Neural progenitor cell (in vitro differentiated cells): ENCODE measurements around the gene NES. TPM values are rescaled to one million over a fixed set of nuclear protein-coding genes. Genes with fewer than 3 reads are reported as not detected.

Experiments used
- DNase-seq: peaks from one replicate; pipeline ENCODE4 v3.0.0-alpha.2; 2016; ENCODE audit warnings: low spot score
- H2AFZ ChIP-seq: fragments of 200-600 bp; sonication (generic); replicated peaks from 2 replicates; pipeline ENCODE4 v1.6.1; 2016; ENCODE audit warnings: antibody characterized with exemption
- H3F3A ChIP-seq: fragments of 200-600 bp; sonication (generic); 2 replicates; pipeline ENCODE4 v1.6.1; 2016; ENCODE audit warnings: antibody characterized with exemption, low read depth
- H3K27ac ChIP-seq: fragments of 200-600 bp; sonication (generic); 2 replicates; pipeline ENCODE4 v1.5.1; 2016; ENCODE audit warnings: mild to moderate bottlenecking
- H3K27me3 ChIP-seq: fragments of 200-600 bp; sonication (generic); 2 replicates; pipeline ENCODE4 v1.6.1; 2016; ENCODE audit warnings: mild to moderate bottlenecking, moderate library complexity
- H3K36me3 ChIP-seq: fragments of 200-600 bp; sonication (generic); 2 replicates; pipeline ENCODE4 v1.5.1; 2016
- H3K4me1 ChIP-seq: fragments of 200-600 bp; sonication (generic); 2 replicates; pipeline ENCODE4 v1.6.1; 2016; ENCODE audit warnings: mixed run types
- H3K4me2 ChIP-seq: fragments of 200-600 bp; sonication (generic); 2 replicates; pipeline ENCODE4 v1.6.1; 2016
- H3K4me3 ChIP-seq: fragments of 200-600 bp; sonication (generic); 2 replicates; pipeline ENCODE4 v1.5.1; 2016
- H3K79me2 ChIP-seq: fragments of 200-600 bp; sonication (generic); 2 replicates; pipeline ENCODE4 v1.6.1; 2016; ENCODE audit warnings: low read depth
- H3K9ac ChIP-seq: fragments of 200-600 bp; sonication (generic); 2 replicates; pipeline ENCODE4 v1.6.1; 2016
- H3K9me3 ChIP-seq: fragments of 200-600 bp; sonication (generic); 2 replicates; pipeline ENCODE4 v1.5.1; 2016; ENCODE audit warnings: low read depth
- H4K20me1 ChIP-seq: fragments of 200-600 bp; sonication (generic); 2 replicates; pipeline ENCODE4 v1.6.1; 2016; ENCODE audit warnings: low read depth
- H3K27ac Mint-ChIP-seq: 3 replicates; pipeline ENCODE4 v1.8.0; 2021; ENCODE audit warnings: mixed read lengths
- H3K27me3 Mint-ChIP-seq: 2 replicates; pipeline ENCODE4 v1.8.0; 2022; ENCODE audit warnings: low read depth, mild to moderate bottlenecking, inconsistent platforms, moderate library complexity, mixed read lengths; ENCODE audit not compliant: insufficient read depth
- H3K36me3 Mint-ChIP-seq: 3 replicates; pipeline ENCODE4 v1.8.0; 2021; ENCODE audit warnings: mixed read lengths
- H3K4me1 Mint-ChIP-seq: 3 replicates; pipeline ENCODE4 v1.8.0; 2021; ENCODE audit warnings: mixed read lengths
- H3K4me3 Mint-ChIP-seq: 3 replicates; pipeline ENCODE4 v1.8.0; 2021; ENCODE audit warnings: mild to moderate bottlenecking, moderate library complexity, mixed read lengths
- H3K9me3 Mint-ChIP-seq: 3 replicates; pipeline ENCODE4 v1.8.0; 2020; ENCODE audit warnings: mixed read lengths
- EZH2 ChIP-seq: fragments of 200-600 bp; sonication (generic); IDR thresholded peaks from 2 replicates; pipeline ENCODE4 v1.6.1; 2017; ENCODE audit warnings: antibody characterized with exemption, mild to moderate bottlenecking, moderate library complexity
- EZH2phosphoT487 ChIP-seq: fragments of 200-600 bp; sonication (generic); IDR thresholded peaks from 2 replicates; pipeline ENCODE4 v1.6.1; 2017; ENCODE audit warnings: antibody characterized with exemption
- total RNA-seq: library from RNA; depleted of rRNA; stranded (reverse); fragments of >200 nt; gene quantifications from 2 replicates; pipeline ENCODE4 v1.2.3, GENCODE V29; 2015; ENCODE audit warnings: low replicate concordance
- TF ChIP-seq, protein P1 (sequence below): fragments of 200-600 bp; sonication (generic); IDR thresholded peaks from 2 replicates; pipeline ENCODE4 v1.5.1; 2017; ENCODE audit warnings: antibody characterized with exemption, mild to moderate bottlenecking

Gene NES
- total RNA-seq, 1 donor from 2014 or later = 83.8 TPM

DNA sequence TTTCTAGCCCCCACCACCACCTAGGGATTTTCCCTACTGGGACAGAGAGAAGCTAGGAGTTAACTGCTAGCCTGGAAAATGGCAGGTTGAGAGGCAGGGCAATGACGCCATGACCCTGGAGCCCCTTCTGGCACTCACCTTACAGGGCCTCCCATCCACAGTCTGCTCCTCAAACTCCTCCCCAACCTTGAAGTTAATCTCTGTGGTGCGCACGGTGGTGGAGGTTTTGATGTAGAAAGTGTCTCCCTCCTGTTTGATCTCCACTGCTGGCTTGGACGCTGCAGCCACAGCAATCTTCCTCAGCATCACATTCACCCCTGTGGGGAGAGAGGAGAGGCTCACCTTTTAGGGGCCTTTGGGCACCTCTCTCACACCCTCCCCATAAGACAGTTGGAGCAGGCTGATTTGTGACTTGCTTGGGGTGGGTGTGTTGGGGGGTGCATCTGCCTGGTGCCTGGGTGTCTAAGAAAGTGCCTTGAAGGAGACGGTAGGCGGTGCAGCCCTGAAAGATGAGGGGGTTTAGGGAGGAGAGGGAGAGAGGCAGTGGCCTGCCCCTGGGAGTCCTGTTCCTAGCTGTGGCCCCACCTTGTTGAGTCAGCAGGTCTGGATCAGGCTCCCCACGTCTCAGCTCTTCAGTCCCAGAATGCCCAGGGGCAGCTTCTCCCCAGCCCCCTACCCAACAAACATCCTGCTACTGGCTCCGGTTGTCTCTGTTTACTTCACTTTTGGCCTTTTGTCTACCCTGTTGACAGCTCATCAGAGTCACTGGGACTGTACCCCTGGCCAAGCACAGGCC is 23.7 kb upstream of the NES start:
- Mint-ChIP-seq H3K4me3 (peak overlapping the region; percentile 33), H3K27ac (no peak overlapping the region)

DNA sequence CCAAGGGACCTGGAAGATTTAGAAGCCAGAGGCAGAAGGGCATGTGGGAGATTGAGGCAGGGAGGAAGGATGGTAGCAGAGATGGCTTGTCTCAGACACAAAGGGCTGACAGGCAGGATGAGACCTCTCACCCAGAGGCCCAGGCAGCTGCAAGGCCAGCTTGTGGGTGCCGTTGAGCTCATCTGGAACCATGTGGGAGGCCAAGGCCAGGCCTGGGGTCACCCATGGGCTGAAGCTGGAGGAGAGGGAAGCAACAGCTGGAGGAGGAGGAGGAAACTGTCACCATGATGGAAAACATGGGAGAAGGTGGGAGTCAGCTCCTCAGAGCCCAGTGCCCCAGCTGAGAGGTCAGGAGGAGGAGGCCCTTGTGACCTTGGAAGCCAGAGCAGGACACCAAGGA is 21.8 kb upstream of the NES start:
- no peak overlapping the region for H3K4me3 Mint-ChIP-seq
- Histone ChIP-seq H3K4me1 (peaks cover 23% of the 10 kb centered on the region), H4K20me1 (peaks cover 33% of the 10 kb centered on the region)

More for the DNA sequence above, 23.7 kb upstream of the NES start:
- Histone ChIP-seq H3K36me3 (no peaks in the 10 kb centered on the region), H3K79me2 (peaks cover 35% of the 10 kb centered on the region), H3F3A (peaks cover 34% of the 10 kb centered on the region), H3K9me3 (no peaks in the 10 kb centered on the region), H3K9ac (no peak overlapping the region), H2AFZ (no peak overlapping the region), H4K20me1 (peaks cover 39% of the 10 kb centered on the region), H3K4me2 (no peak overlapping the region), H3K27me3 (peaks cover 16% of the 10 kb centered on the region), H3K4me3 (no peak overlapping the region), H3K27ac (no peak overlapping the region), H3K4me1 (peaks cover 20% of the 10 kb centered on the region)
- TF ChIP-seq, protein P1, sequence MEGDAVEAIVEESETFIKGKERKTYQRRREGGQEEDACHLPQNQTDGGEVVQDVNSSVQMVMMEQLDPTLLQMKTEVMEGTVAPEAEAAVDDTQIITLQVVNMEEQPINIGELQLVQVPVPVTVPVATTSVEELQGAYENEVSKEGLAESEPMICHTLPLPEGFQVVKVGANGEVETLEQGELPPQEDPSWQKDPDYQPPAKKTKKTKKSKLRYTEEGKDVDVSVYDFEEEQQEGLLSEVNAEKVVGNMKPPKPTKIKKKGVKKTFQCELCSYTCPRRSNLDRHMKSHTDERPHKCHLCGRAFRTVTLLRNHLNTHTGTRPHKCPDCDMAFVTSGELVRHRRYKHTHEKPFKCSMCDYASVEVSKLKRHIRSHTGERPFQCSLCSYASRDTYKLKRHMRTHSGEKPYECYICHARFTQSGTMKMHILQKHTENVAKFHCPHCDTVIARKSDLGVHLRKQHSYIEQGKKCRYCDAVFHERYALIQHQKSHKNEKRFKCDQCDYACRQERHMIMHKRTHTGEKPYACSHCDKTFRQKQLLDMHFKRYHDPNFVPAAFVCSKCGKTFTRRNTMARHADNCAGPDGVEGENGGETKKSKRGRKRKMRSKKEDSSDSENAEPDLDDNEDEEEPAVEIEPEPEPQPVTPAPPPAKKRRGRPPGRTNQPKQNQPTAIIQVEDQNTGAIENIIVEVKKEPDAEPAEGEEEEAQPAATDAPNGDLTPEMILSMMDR = no peak
- TF ChIP-seq EZH2phosphoT487 (no peak), EZH2 (no peak)
- no peak for DNase-seq
- H3K27me3 Mint-ChIP-seq = peaks cover 10% of the 10 kb centered on the region
- H3K9me3 Mint-ChIP-seq = peaks cover 4% of the 10 kb centered on the region
- H3K4me1 Mint-ChIP-seq = peaks cover 37% of the 10 kb centered on the region
- H3K36me3 Mint-ChIP-seq = peaks cover 24% of the 10 kb centered on the region

DNA sequence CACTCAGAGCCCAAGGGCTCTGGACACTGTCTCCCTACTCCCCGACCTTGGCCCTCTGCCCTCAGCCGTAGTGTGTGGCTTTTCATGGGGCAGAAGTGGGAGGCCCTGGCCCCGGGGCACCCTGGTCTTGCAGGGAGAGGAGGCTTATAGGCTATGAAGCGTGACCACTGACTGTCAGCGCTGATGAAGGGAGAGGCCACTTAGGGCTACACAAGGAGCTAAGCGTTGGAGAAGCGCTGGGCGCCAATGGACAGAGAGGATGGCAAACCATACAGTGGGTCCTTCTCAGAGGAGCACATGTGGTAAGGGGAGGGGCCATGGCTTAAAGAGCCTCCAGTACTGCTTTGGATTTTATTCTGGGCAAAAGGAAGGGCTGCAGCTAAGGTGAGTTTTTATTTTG is 20.3 kb upstream of the NES start:
- H3K27me3 ChIP-seq = no peaks in the 10 kb centered on the region
- peaks cover 33% of the 10 kb centered on the region for H3F3A ChIP-seq
- DNase-seq = no peak
- Mint-ChIP-seq H3K9me3 (peaks cover 4% of the 10 kb centered on the region), H3K27ac (no peak overlapping the region), H3K4me3 (peak overlapping the region; percentile 25), H3K4me1 (peaks cover 40% of the 10 kb centered on the region), H3K36me3 (peaks cover 24% of the 10 kb centered on the region), H3K27me3 (peaks cover 15% of the 10 kb centered on the region)
- H3K79me2 ChIP-seq = peaks cover 8% of the 10 kb centered on the region
- H4K20me1 ChIP-seq = peaks cover 18% of the 10 kb centered on the region
- H3K27ac ChIP-seq = no peak overlapping the region
- H2AFZ ChIP-seq = no peak overlapping the region
- H3K4me3 ChIP-seq = no peak overlapping the region
- H3K36me3 ChIP-seq = no peaks in the 10 kb centered on the region
- H3K4me2 ChIP-seq = no peak overlapping the region
- H3K9me3 ChIP-seq = no peaks in the 10 kb centered on the region
- H3K9ac ChIP-seq = no peak overlapping the region
- no peak for TF ChIP-seq EZH2phosphoT487
- H3K4me1 ChIP-seq = peaks cover 21% of the 10 kb centered on the region

More for the DNA sequence above, 21.8 kb upstream of the NES start:
- Histone ChIP-seq H3K27ac (no peak overlapping the region), H3F3A (peaks cover 28% of the 10 kb centered on the region), H3K4me2 (no peak overlapping the region), H3K9ac (no peak overlapping the region), H3K27me3 (peaks cover 2% of the 10 kb centered on the region), H3K79me2 (peaks cover 23% of the 10 kb centered on the region), H3K36me3 (no peaks in the 10 kb centered on the region), H2AFZ (no peak overlapping the region), H3K9me3 (no peaks in the 10 kb centered on the region), H3K4me3 (no peak overlapping the region)
- Mint-ChIP-seq H3K27ac (no peak overlapping the region), H3K4me1 (peaks cover 38% of the 10 kb centered on the region), H3K36me3 (peaks cover 24% of the 10 kb centered on the region), H3K27me3 (peaks cover 11% of the 10 kb centered on the region), H3K9me3 (peaks cover 4% of the 10 kb centered on the region)
- TF ChIP-seq EZH2phosphoT487 = no peak
- TF ChIP-seq EZH2 = no peak
- TF ChIP-seq, protein P1 = no peak
- DNase-seq = no peak

DNA sequence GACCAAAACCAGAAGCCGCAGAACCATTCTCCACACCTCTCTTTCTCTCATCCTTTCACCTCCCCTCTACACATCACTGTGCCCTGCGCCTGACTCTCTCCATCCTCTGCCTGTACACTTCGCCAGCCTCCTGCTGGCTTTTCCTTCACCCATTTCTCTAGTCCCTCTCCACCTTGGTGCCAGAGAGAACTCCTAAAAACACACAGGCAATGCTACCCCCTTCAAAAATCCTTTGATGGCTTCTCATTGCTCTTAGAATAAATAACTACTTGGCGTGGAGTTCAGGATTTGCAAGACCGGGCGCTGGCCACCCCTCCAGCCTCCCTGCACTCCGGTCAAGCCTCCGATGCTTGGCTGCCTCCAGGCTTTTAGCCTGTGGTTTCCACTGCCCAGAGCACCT is 19.5 kb upstream of the NES start:
- H3K9me3 Mint-ChIP-seq = peaks cover 4% of the 10 kb centered on the region
- Histone ChIP-seq H3K36me3 (no peaks in the 10 kb centered on the region), H3K9ac (no peak overlapping the region), H3K4me1 (peaks cover 29% of the 10 kb centered on the region), H2AFZ (no peak overlapping the region), H3K4me3 (no peak overlapping the region), H3K4me2 (no peak overlapping the region), H3K27me3 (no peaks in the 10 kb centered on the region), H4K20me1 (peaks cover 10% of the 10 kb centered on the region), H3K9me3 (no peaks in the 10 kb centered on the region), H3F3A (peaks cover 40% of the 10 kb centered on the region), H3K27ac (no peak overlapping the region), H3K79me2 (peaks cover 1% of the 10 kb centered on the region)
- H3K27me3 Mint-ChIP-seq = peaks cover 20% of the 10 kb centered on the region
- TF ChIP-seq EZH2 (no peak), EZH2phosphoT487 (no peak)
- TF ChIP-seq, protein P1 = no peak
- H3K4me1 Mint-ChIP-seq = peaks cover 47% of the 10 kb centered on the region
- H3K4me3 Mint-ChIP-seq = peak overlapping the region; percentile 40
- DNase-seq = no peak
- peaks cover 24% of the 10 kb centered on the region for H3K36me3 Mint-ChIP-seq
- H3K27ac Mint-ChIP-seq = peak overlapping the region; percentile 48
